Colonic mucosa (tissue), 4 donors: ENCODE measurements around the gene LRRC32. TPM values are rescaled to one million over a fixed set of nuclear protein-coding genes. Genes with fewer than 3 reads are reported as not detected.
"Not testable (repeated sequence)": the region's sequence is repeated elsewhere in the genome, so short reads cannot be mapped to it uniquely, and the experiment has no call there.

ENCODE experiments used
- DNase-seq: peaks from one replicate; pipeline ENCODE4 v3.0.0-alpha.2; 2020
- H3K27ac ChIP-seq: fragments of 200-600 bp; one replicate; pipeline ENCODE4 v1.8.0; 2021
- H3K27me3 ChIP-seq: fragments of 200-600 bp; one replicate; pipeline ENCODE4 v1.8.0; 2021
- H3K36me3 ChIP-seq: fragments of 200-600 bp; one replicate; pipeline ENCODE4 v1.8.0; 2021
- H3K4me1 ChIP-seq: fragments of 200-600 bp; one replicate; pipeline ENCODE4 v1.8.0; 2021; ENCODE audit warnings: mild to moderate bottlenecking
- H3K4me3 ChIP-seq: fragments of 200-600 bp; one replicate; pipeline ENCODE4 v1.8.0; 2021
- H3K9ac ChIP-seq, 2 donors: one replicate each; pipeline ENCODE4 v1.7.0; 2013; ENCODE audit warnings: control low read depth in 2 of 2, low read depth in 2 of 2, low read length in 2 of 2
- H3K9me3 ChIP-seq: fragments of 200-600 bp; one replicate; pipeline ENCODE4 v1.8.0; 2021
- CTCF ChIP-seq: fragments of 200-600 bp; IDR thresholded peaks from one replicate; pipeline ENCODE4 v1.8.0; 2022; ENCODE audit warnings: antibody characterized with exemption, mild to moderate bottlenecking
- intact Hi-C: fragments of 100-400 bp; cut with DNase I; formaldehyde crosslinking; loops from one replicate; pipeline ENCODE4 v1.14.1; 2022
- total RNA-seq, 2 donors: library from RNA; stranded (reverse); fragmentation: NEBNext Ultra II Directional in 1 of 2; extraction: Animal tissue kit (Norgen Biotek cat#: 25700) in 1 of 2; gene quantifications; one replicate each; pipeline ENCODE4 v1.2.1, GENCODE V29; 2021
- donor health status: healthy.
- donor health status: DM: no; HTN: no; CAD: no.
- donor health status: DM: no; HTN: no; CAD: no.

LRRC32 gene
- total RNA-seq, 2 donors from 2014 or later = 5.9 to 26.8 TPM

GRCh38 chr11:76610371-76610770 lies 60.2 kb downstream of the LRRC32 start:
- Histone ChIP-seq H3K27me3 (no peaks in the 10 kb centered on the region), H3K9me3 (no peaks in the 10 kb centered on the region), H3K27ac (no peak overlapping the region), H3K4me1 (peaks cover 6% of the 10 kb centered on the region), H3K36me3 (no peaks in the 10 kb centered on the region), H3K9ac (no peak overlapping the region), H3K4me3 (no peak overlapping the region)
- DNase-seq = no peak
- no peak for TF ChIP-seq CTCF
- intact Hi-C loops = no loop called here

GRCh38 chr11:76609736-76610370 lies 60.7 kb downstream of the LRRC32 start:
- Histone ChIP-seq H3K4me3 (no peak overlapping the region), H3K27ac (no peak overlapping the region), H3K36me3 (no peaks in the 10 kb centered on the region), H3K9ac (no peak overlapping the region), H3K4me1 (peaks cover 9% of the 10 kb centered on the region), H3K27me3 (no peaks in the 10 kb centered on the region), H3K9me3 (no peaks in the 10 kb centered on the region)
- no peak for DNase-seq
- intact Hi-C loops = no loop called here
- TF ChIP-seq CTCF = no peak

DNA sequence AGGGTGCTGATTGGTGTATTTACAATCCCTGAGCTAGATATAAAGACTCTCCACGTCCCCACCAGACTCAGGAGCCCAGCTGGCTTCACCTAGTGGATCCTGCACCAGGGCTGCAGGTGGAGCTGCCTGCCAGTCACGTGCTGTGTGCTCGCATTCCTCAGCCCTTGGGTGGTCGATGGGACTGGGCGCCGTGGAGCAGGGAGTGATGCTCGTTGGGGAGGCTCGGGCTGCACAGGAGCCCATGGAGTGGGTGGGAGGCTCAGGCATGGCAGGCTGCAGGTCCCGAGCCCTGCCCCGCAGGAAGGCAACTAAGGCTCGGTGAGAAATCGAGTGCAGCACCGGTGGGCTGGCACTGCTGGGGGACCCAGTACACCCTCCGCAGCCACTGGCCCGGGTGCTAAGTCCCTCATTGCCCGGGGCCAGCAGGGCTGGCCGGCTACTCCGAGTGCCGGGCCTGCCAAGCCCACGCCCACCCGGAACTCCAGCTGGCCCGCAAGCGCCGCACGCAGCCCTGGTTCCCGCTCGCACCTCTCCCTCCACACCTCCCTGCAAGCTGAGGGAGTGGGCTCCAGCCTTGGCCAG lies 61.6 kb downstream of the LRRC32 start:
- peaks cover 11% of the 10 kb centered on the region for H3K4me1 ChIP-seq
- H3K9me3 ChIP-seq, intact Hi-C loops, H3K27ac ChIP-seq, H3K36me3 ChIP-seq, H3K4me3 ChIP-seq, H3K9ac ChIP-seq, DNase-seq, H3K27me3 ChIP-seq: not testable (repeated sequence)

DNA sequence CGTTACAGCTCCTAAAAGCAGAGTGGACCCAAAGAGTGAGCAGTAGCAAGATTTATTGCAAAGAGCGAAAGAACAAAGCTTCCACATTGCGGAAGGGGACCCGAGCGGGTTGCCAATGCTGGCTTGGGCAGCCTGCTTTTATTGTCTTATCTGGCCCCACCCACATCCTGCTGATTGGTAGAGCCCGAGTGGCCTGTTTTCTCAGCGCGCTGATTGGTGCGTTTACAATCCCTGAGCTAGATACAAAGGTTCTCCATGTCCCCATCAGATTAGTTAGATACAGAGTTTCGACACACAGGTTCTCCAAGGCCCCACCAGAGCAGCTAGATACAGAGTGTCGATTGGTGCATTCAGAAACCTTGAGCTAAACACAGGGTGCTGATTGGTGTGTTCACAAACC lies 62.3 kb downstream of the LRRC32 start:
- H3K9me3 ChIP-seq, H3K4me3 ChIP-seq, H3K9ac ChIP-seq, H3K27me3 ChIP-seq, H3K27ac ChIP-seq, intact Hi-C loops, H3K36me3 ChIP-seq: not testable (repeated sequence)
- H3K4me1 ChIP-seq = peaks cover 11% of the 10 kb centered on the region
- DNase-seq = peak; percentile 14

Other genes starting within 250 kb of the LRRC32 start
- 10 to 100 TPM; 21.2 to 22.8 TPM for gene EMSY, start 225.7 kb downstream of the LRRC32 start, total RNA-seq
- gene TSKU, start 112.6 kb upstream of the LRRC32 start, total RNA-seq = 10 to 100 TPM; 39.6 to 41.3 TPM
- gene ACER3, start 190.2 kb upstream of the LRRC32 start, total RNA-seq = 10 to 100 TPM; 25.0 to 36.4 TPM